Effector memory CD4-positive, alpha-beta T cell (primary cell): ENCODE measurements around the gene SVOP.
"Not testable (repeated sequence)": the region's sequence is repeated elsewhere in the genome, so short reads cannot be mapped to it uniquely, and the experiment has no call there.

Experiments
- DNase-seq, 3 donors: peaks; one replicate each; pipeline ENCODE4 v3.0.0-alpha.2; 2020
- H3K27ac ChIP-seq: 2 replicates; pipeline ENCODE4 v1.7.0; 2013; ENCODE audit warnings: mild to moderate bottlenecking, low read length, moderate library complexity; ENCODE audit not compliant: insufficient read depth, poor library complexity, severe bottlenecking
- H3K27me3 ChIP-seq: replicated peaks from 2 replicates; pipeline ENCODE4 v1.7.0; 2013; ENCODE audit warnings: mild to moderate bottlenecking, low read length; ENCODE audit not compliant: insufficient read depth, control insufficient read depth, poor library complexity, severe bottlenecking
- H3K36me3 ChIP-seq: 2 replicates; pipeline ENCODE4 v1.7.0; 2013; ENCODE audit warnings: mild to moderate bottlenecking, low read length, moderate library complexity; ENCODE audit not compliant: control insufficient read depth, insufficient read depth
- H3K4me1 ChIP-seq: 2 replicates; pipeline ENCODE4 v1.7.0; 2013; ENCODE audit warnings: low read length, mild to moderate bottlenecking; ENCODE audit not compliant: control insufficient read depth, insufficient read depth, poor library complexity, severe bottlenecking
- H3K4me3 ChIP-seq: 2 replicates; pipeline ENCODE4 v1.7.0; 2013; ENCODE audit warnings: low read length, low read depth, mild to moderate bottlenecking; ENCODE audit not compliant: insufficient read depth, poor library complexity, severe bottlenecking
- H3K9me3 ChIP-seq: 2 replicates; pipeline ENCODE4 v1.7.0; 2013; ENCODE audit warnings: mild to moderate bottlenecking, low read length, moderate library complexity; ENCODE audit not compliant: control insufficient read depth

The SVOP gene

GRCh38 chr12:109029411-109029810 is 8.5 kb upstream of the SVOP start:
- Histone ChIP-seq H3K36me3 (no peaks in the 10 kb centered on the region), H3K9me3 (no peaks in the 10 kb centered on the region), H3K4me3 (no peak overlapping the region), H3K4me1 (no peaks in the 10 kb centered on the region), H3K27me3 (peaks cover 4% of the 10 kb centered on the region), H3K27ac (no peak overlapping the region)
- DNase-seq, result no peak

GRCh38 chr12:109028624-109029023 is 7.8 kb upstream of the SVOP start:
- H3K4me3 ChIP-seq, H3K36me3 ChIP-seq, H3K9me3 ChIP-seq, DNase-seq, H3K27ac ChIP-seq, H3K4me1 ChIP-seq, H3K27me3 ChIP-seq: not testable (repeated sequence)

DNA sequence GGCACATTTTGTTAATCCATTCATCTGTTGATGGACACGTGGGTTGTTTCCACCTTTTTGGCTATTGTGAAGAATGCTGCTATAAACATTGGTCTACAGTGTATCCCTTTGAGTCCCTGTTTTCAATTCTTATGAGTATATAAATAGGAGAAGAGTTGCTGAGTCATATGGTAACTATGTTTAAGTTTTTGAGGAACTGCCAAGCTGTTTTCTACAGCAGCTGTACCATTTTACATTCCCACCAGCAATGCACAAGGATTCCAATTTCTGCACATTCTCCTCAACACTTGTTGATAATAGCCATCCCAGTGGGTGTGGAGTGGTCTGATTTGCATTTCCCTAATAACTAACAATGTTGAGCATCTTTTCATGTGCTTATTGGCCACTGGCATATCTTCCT is 6.9 kb upstream of the SVOP start:
- Histone ChIP-seq H3K9me3 (no peaks in the 10 kb centered on the region), H3K4me3 (no peak overlapping the region)
- no peak for DNase-seq

DNA sequence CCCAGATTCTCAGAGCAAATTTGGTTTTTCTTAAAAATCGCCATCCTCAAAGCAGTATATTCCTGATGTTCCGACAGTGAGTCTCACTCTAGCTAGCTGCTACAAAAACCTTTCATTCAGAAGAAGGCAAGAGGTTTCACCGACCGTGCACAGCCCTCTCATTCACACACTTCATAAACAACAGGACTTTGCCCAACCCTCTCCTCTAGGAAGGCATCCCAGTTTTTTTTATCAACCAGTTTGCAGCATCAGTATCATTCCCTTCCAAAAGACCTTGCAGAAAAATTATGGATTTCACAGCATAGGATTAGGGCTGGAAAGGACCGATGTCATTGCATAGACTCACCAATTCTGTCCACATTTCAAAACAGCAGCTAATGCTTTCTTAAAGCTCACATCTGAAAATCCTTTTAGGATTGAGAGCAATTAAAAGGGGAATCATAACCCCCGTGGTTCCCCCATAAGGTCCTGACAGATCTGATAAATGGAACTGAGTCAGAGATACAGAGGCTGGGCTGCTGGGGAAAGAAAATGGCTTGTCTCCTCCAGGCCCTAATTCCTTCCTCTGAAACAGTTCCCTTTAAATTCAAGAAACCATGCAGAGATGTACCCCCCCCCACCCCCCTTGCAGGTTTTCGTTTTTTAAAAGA is 597 bp downstream of the SVOP start:
- Histone ChIP-seq H3K4me1 (peaks cover 4% of the 10 kb centered on the region), H3K36me3 (no peaks in the 10 kb centered on the region), H3K9me3 (no peaks in the 10 kb centered on the region), H3K27me3 (peaks cover 10% of the 10 kb centered on the region), H3K27ac (no peak overlapping the region), H3K4me3 (no peak overlapping the region)
- DNase-seq, result no peak

More for the DNA sequence above, 6.9 kb upstream of the SVOP start:
- Histone ChIP-seq H3K36me3 (no peaks in the 10 kb centered on the region), H3K27ac (no peak overlapping the region), H3K4me1 (no peaks in the 10 kb centered on the region), H3K27me3 (peaks cover 4% of the 10 kb centered on the region)

DNA sequence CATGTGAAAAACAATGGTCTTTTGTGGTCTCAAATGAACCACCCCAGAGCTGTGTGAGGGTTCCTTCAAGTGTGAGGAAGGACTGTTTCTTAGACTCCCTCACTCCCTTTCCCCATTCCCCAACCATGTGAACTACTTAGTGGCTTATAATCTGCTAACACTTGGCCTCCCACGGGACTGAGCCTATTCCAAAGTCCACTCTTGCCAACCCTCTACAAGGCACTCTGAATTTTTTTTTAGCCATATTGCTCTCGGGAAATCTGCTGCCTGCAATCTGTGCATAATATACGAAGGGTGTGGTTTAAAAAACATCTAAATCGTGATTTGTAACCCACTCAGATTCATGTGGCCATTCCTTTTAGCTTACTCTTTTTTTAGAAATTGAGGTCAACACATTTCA is 2.6 kb downstream of the SVOP start:
- Histone ChIP-seq H3K27ac (no peak overlapping the region), H3K27me3 (peaks cover 10% of the 10 kb centered on the region), H3K9me3 (no peaks in the 10 kb centered on the region), H3K4me3 (no peak overlapping the region), H3K36me3 (no peaks in the 10 kb centered on the region), H3K4me1 (peaks cover 4% of the 10 kb centered on the region)
- no peak for DNase-seq

- Histone ChIP-seq H3K27me3 (peaks cover 9% of the 10 kb centered on the region), H3K4me3 (no peak overlapping the region), H3K27ac (no peak overlapping the region), H3K9me3 (no peaks in the 10 kb centered on the region), H3K36me3 (no peaks in the 10 kb centered on the region), H3K4me1 (peaks cover 4% of the 10 kb centered on the region)
- no peak for DNase-seq
Observed at GRCh38 chr12:109016978-109017377, 3.9 kb downstream of the SVOP start.

- H3K9me3 ChIP-seq, result no peaks in the 10 kb centered on the region
- H3K36me3 ChIP-seq, result no peaks in the 10 kb centered on the region
- H3K27ac ChIP-seq, result no peak overlapping the region
- H3K27me3 ChIP-seq, result peaks cover 7% of the 10 kb centered on the region
- no peak overlapping the region for H3K4me3 ChIP-seq
- H3K4me1 ChIP-seq, result peaks cover 4% of the 10 kb centered on the region
- DNase-seq, result no peak
Observed at GRCh38 chr12:109016016-109016415, 4.9 kb downstream of the SVOP start.

DNA sequence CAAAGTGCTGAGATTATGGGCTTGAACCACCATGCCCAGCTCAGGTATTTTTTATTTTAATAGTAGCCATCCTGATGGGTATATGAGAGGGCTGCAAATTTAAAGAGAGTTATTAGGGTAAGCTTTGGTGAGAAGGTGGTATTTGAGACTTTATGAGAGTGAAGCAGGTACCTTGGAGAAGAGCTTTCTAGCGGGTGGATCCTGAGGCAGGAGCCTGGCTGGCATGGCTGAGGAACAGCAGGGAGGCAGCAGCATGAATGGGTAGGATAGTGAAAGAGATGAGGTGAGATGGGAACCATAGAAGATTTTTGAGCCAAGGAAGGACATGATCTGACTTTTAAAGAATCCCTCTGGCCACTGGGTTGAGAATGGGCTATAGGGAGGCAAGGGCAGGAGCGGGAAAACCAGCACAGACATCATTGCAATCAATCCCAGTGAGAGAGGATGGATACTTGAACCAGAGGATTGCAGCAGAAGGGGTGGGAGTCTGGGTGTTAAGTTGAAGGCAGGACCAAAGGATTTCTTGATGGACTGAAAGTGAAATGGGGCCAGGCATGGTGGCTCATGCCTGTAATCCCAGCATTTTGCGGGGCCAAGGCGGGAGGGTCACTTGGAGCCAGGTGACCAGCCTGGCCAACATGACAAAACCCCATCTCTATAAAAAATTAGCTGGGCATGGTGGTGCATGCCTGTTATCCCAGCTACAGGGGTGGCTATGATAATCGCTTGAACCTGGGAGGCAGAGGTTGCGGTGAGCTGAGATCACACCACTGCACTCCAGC is 5.7 kb downstream of the SVOP start:
- Histone ChIP-seq H3K27ac (no peak overlapping the region), H3K27me3 (peaks cover 5% of the 10 kb centered on the region), H3K36me3 (no peaks in the 10 kb centered on the region), H3K9me3 (no peaks in the 10 kb centered on the region), H3K4me3 (no peak overlapping the region), H3K4me1 (no peaks in the 10 kb centered on the region)
- no peak for DNase-seq

- Histone ChIP-seq H3K9me3 (no peaks in the 10 kb centered on the region), H3K27me3 (no peaks in the 10 kb centered on the region), H3K4me1 (no peaks in the 10 kb centered on the region), H3K4me3 (no peak overlapping the region), H3K27ac (no peak overlapping the region), H3K36me3 (no peaks in the 10 kb centered on the region)
- no peak for DNase-seq
Observed at GRCh38 chr12:109010259-109010658, 10.6 kb downstream of the SVOP start.

DNA sequence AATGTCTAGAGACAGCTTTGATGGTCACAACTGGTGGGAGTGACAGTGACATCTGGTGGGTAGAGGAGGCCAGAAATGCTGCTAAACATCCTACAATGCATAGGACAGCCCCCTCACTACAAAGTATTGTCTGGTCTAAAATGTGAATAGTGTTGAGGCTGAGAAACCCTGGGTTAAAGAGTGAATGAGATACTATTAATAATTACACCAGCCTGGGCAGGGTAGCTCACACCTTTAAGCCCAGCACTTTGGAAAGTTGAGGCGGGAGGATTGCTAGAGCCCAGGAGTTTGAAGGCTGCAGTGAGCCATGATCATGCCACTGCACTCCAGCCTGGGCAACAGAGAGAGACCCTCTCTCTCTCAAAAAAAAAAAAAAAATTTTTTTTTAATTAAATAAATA is 11.1 kb downstream of the SVOP start:
- no peak for DNase-seq
- H3K9me3 ChIP-seq, result no peaks in the 10 kb centered on the region

More for the DNA sequence above, 11.1 kb downstream of the SVOP start:
- H3K4me3 ChIP-seq, result no peak overlapping the region
- no peak overlapping the region for H3K27ac ChIP-seq
- H3K27me3 ChIP-seq, result no peaks in the 10 kb centered on the region
- no peaks in the 10 kb centered on the region for H3K36me3 ChIP-seq
- H3K4me1 ChIP-seq, result no peaks in the 10 kb centered on the region
